NCI-H187 treated with DMSO at 0.1 percent for 48 hours (cell line): Measurements from ENCODE around the gene CGB2.
"Not testable (repeated sequence)": the region's sequence is repeated elsewhere in the genome, so short reads cannot be mapped to it uniquely, and the experiment has no call there.

ENCODE experiments used
- DNase-seq: peaks from one replicate; lab custom pipeline; 2025; lab: John Stamatoyannopoulos, UW

Gene CGB2

GRCh38 chr19:49067554-49067953 is 35.9 kb downstream of the CGB2 start:
- DNase-seq = no peak

DNA sequence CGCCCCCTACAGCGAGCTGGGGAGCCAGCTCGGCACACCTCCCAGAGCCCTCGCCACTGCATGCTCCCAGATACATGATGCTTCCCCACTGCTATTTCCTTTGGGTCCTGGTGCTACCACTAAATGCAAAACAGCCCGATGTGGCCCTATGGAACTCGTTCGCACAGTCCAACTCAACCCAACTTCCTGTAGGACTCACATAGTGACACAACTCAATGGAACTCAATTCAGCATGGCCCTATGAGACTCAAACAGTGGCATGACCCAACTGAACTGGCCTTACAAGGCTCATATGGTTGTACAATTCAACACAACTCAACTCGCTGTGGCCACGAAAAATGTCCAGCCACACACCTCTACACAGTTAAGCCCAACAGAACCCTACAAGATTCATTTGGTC is 37.3 kb downstream of the CGB2 start:
- no peak for DNase-seq

GRCh38 chr19:49070416-49070815 is 38.7 kb downstream of the CGB2 start:
- DNase-seq = no peak

DNA sequence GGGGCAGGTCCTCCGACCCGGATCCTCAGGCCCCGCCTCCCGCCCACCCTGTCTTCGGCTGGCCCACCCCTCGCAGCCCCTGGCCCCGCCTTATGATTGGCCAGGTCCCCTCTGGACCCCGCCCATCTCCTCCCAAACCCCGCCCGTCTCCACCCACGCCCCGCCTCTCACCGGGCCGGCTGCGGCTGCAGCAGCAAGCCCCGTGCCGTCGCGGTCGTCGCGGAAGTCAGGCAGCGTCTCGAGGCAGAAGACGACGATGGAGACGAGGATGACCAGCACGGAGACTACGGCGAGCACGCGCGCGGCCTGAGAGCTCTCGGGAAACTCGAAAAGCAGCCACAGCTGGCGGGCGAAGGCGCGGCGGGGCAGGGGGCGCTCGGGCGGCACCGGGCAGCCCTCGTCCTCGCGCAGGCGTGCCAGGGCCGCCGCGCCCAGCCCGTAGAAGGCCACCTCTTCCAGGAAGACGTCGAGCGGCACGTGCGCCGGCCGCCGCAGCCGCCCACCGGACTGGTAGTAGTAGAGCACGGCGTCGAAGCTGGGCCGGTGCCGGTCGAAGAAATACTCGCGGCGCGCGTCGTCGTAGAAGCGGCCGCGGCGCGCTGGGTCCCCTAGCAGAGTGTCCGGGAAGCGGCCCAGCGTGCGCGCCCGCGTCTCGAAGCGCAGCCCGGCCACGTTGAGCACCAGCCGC is 40.3 kb downstream of the CGB2 start:
- DNase-seq = no peak

DNA sequence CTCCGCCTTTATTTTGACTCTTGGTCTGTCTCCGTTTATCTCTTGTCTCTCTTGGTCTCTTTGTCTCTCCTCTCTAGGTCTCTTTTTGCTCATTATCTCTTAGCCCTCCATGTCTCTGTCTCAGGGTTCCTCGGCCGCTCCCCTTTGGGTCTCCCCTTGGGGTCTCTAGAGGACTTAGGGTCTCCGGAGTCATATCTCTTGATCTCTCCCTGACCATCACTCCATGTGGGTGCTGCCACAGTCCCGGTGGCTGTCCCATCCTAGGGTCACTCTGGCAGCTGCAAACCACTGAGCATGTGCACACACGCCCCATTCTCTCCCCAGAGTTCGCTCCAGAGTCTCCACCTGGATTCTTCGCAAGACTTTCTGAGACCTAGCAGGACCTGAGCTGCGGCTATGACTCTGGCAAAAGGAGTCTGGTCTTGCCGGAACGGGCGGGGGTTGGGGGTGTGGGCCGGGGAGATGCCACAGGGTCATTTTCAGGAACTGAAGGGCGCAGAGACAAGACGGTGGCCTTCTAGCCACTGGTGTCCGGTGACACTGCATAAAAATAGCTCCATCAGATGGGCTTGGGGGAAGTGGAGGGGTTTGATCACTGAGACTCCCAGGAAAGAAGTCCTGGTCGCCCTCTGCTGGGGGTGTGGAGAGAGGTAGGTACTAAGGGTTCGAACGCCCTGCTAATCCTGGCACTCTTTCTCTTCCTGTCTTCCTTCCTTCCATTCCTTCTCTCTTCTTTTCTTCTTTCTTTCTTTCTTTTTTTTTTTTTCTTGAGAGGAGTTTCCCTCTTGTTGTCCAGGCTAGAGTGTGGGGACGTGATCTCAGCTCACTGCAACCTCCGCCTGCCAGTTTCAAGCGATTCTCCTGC is 42.1 kb downstream of the CGB2 start:
- DNase-seq = no peak

GRCh38 chr19:49074869-49075268 is 43.2 kb downstream of the CGB2 start:
- DNase-seq = not testable (repeated sequence)

DNA sequence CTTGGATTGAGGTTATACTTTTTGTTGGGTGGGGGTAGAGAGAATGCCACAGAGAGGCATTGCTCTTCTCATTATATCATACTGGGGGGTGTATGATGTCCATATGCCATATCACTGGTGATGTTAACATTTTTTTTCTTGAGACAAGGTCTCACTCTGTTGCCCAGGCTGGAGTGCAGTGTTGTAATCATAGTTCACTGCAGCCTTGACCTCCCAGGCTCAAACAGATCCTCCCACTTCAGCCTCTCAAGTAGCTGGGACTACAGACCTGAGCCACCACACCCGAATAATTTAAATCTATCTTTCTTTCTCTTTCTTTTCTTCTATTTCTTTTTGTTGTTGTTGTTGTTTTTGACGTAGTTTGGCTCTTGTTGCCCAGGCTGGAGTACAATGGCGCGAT is 48.7 kb downstream of the CGB2 start:
- no peak for DNase-seq

DNA sequence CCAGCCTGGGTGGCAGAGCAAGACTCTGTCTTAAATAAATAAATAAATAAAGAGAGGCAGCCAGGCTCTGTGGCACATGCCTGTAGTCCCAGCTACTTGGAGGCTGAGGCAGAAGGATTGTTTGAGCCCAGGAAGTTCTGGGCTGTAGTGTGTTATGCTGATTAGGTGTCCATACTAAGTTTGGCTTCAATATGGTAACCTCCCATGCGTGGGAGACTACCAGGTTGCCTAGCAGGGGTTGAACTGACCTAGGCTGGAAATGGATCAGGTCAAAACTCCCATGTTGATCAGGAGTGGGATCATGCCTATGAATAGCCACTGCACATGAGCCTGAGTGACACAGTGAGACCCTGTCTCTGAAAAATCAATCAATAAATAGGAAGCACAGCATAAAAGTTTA is 49.6 kb downstream of the CGB2 start:
- no peak for DNase-seq
